Endothelial cell of hepatic sinusoid (primary cell): ENCODE results near the gene TMEM25.
"Not testable (repeated sequence)": the region's sequence is repeated elsewhere in the genome, so short reads cannot be mapped to it uniquely, and the experiment has no call there.

ENCODE experiments used
- in situ Hi-C: cut with HindIII; loops from 2 replicates; pipeline ENCODE4 v1.10.0; 2017; ENCODE audit warnings: low sequenced_read_pairs

Gene TMEM25

DNA sequence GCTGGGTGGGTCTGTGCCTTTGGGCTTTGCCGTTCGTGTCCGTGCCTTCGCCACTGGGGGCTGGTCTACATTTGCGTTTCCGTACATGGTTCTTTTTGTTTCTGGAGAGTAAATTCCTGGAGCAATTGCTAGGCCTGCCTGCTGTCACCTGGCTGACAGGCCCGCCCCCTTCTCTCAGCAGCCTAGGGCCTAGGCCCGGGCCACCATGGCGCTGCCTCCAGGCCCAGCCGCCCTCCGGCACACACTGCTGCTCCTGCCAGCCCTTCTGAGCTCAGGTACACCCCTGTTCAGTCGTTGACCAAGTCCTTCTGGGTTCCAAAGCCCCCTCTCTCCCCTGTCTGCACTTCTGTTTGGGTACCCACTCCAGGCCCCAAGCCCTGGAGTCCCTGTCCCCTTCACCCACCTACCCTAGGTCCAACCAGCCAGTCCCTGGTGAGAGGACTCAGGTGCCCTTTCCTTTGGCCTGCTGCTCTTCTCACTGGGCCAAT is 649 bp downstream of the TMEM25 start:
- in situ Hi-C loops, result no loop called here

DNA sequence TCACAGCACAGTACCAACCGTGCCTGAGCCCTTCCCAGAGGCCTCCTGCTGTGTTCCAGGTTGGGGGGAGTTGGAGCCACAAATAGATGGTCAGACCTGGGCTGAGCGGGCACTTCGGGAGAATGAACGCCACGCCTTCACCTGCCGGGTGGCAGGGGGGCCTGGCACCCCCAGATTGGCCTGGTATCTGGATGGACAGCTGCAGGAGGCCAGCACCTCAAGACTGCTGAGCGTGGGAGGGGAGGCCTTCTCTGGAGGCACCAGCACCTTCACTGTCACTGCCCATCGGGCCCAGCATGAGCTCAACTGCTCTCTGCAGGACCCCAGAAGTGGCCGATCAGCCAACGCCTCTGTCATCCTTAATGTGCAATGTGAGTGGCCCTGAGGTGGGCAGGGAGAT is 1.1 kb downstream of the TMEM25 start:
- in situ Hi-C loops, result no loop called here

DNA sequence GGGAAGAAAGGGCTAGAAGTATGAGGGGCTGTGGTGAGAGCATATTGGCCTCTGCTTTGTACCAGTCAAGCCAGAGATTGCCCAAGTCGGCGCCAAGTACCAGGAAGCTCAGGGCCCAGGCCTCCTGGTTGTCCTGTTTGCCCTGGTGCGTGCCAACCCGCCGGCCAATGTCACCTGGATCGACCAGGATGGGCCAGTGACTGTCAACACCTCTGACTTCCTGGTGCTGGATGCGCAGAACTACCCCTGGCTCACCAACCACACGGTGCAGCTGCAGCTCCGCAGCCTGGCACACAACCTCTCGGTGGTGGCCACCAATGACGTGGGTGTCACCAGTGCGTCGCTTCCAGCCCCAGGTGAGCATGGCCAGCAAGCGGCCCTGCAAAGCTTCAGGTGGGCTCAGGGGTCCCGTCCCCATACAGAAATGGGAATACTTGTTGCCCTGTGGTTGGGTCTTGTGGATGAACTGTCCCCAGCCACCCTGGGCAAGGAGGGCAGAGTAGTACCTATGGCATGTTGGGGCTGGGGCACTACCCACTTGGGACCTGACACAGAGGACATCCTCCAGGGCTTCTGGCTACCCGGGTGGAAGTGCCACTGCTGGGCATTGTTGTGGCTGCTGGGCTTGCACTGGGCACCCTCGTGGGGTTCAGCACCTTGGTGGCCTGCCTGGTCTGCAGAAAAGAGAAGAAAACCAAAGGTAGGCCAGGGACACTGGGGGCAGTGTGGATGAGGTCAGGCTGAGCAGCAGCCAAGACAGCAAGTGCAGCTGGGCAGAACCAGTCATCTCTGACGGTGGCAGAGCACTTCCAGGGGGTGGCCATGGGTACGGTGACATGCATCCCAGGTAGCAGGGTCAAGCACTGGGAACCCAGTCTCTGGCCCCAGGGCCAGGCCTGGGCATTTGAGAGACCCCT is 2.1 kb downstream of the TMEM25 start:
- in situ Hi-C loops, result no loop called here

DNA sequence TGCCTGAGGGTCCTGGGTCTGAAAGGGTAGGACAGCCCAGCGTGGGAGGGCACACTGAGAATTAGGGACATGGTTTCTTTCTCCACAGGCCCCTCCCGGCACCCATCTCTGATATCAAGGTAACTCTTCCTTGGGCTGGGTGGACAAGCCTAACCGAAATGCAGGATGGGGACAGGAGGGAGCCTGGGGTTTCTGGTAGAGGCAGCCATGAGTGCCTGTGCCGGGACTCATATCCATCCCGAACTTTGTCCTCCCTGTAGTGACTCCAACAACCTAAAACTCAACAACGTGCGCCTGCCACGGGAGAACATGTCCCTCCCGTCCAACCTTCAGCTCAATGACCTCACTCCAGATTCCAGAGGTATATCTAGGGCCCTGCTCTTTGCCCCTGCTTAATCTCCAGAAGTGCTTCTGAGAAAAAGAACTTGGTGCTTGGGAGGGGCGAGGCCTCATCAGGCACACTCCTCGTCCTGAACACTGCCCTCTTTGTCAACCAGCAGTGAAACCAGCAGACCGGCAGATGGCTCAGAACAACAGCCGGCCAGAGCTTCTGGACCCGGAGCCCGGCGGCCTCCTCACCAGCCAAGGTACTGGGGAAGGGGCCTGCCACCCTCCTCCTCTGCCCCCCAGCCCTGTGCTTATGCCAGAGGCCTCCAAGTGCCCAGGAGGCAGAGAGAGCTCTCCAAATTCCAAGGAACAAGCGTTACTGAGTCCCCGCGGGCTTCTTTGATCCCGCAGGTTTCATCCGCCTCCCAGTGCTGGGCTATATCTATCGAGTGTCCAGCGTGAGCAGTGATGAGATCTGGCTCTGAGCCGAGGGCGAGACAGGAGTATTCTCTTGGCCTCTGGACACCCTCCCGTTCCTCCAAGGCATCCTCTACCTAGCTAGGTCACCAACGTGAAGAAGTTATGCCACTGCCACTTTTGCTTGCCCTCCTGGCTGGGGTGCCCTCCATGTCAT is 3.1 kb downstream of the TMEM25 start:
- in situ Hi-C loops, result no loop called here

DNA sequence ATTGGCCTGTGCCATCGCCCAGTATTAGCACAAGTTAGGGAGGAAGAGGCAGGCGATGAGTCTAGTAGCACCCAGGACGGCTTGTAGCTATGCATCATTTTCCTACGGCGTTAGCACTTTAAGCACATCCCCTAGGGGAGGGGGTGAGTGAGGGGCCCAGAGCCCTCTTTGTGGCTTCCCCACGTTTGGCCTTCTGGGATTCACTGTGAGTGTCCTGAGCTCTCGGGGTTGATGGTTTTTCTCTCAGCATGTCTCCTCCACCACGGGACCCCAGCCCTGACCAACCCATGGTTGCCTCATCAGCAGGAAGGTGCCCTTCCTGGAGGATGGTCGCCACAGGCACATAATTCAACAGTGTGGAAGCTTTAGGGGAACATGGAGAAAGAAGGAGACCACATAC is 4.3 kb downstream of the TMEM25 start:
- in situ Hi-C loops, result no loop called here

DNA sequence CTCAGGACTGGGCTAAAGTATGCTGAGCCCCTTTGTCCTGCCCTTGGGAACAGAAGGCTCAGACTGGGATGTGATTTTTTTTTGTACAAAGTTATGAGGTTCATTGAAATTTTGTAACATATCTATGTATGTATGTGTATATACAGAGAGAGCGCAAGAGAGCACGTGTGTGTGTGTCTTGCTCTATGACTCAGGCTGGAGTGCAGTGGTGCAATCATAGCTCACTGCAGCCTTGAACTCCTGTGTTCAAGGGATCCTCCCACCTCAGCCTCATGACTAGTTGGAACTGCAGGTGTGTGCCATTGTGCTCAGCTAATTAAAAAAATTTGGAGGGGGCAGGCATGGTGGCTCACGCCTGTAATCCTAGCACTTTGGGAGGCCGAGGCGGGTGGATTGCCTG is 5.7 kb downstream of the TMEM25 start:
- in situ Hi-C loops, result no loop called here

DNA sequence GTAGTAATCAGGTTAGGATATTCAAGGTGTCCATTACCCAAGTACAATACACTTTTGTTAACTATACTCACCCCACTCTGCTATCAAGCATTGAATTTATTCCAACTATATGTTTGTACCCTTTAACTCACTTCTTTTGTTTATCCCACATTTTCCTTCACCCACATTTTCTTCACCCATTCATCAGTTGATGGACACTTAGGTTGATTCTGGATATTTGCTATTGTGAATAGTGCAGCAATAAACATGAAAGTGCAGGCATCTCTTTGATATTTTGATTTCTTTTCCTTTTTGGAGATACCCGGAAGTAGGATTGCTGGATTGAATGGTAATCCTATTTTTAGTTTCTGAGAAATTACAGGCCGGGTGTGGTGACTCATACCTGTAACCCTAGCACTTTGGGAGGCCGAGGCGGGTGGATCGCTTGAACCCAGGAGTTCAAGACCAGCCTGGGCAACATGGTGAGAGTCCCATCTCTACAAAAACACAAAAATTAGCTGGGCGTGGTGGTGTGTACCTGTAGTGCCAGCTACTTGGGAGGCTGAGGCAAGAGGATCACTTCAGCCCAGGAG is 6.5 kb downstream of the TMEM25 start:
- in situ Hi-C loops, result no loop called here

DNA sequence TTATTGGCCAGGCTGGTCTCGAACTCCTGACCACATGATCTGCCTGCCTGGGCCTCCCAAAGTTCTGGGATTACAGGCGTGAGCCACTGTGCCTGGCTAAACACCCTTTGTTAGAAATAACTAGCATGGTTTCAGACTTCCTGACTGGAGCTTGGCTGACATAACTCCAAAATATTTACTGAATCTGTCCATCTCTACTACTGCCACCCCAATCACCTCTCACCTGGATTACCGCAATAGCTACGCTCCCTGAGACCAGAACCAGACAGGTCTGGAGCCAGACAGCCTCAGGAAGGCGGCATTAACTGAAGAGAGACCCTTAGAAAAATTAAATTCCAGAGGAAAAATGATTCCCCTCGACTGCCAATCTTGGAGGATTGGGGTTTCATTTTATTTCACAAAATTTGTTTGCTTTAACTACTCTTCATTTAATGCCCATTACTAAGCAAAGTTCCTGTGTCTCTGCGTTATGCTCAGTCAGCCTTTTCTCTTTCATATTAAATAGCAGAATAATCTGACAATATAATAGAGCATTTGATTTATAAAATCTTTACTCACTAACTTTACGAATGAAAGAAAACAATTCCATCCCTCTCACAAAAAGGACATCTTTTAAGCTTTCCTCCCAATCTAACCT is 13.1 kb downstream of the TMEM25 start:
- in situ Hi-C loops, result no loop called here

DNA sequence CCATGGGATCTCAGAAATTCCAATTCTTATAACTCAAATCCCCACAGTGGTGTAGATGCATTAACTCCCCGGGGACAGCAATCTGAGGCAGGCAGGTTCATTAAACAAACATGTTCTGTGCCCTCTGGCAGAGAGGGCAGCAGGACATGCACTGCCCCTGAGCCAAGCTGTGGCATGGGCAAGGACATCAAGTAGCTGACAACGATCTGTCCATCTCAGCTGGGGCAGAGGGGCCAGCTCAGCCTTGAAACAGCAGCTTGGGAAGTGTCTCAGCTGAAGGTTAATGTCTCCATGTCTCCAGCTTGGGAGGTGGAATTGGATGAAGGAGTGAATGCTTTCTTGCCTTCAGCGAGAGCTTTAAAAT is 13.6 kb downstream of the TMEM25 start:
- in situ Hi-C loops, result no loop called here

DNA sequence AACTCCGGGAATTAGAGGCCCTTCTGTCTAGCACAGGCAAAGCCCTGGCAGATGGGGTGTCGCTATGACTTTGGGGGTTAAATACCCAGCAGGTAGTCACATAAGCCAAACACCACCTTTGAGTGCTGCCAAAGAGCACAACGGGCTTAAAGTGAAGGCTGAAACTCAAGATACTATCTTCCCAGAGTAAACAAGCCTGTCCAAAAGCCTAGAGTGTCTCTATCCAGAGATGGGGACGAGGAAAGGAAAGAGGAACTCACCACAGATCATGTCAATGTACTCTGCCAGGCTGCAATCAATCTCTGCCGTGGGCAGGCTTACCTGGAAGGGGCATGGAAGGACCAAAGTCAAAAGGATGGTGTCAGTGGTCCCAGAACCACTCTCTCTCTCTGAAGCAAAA is 14.5 kb downstream of the TMEM25 start:
- in situ Hi-C loops, result no loop called here

DNA sequence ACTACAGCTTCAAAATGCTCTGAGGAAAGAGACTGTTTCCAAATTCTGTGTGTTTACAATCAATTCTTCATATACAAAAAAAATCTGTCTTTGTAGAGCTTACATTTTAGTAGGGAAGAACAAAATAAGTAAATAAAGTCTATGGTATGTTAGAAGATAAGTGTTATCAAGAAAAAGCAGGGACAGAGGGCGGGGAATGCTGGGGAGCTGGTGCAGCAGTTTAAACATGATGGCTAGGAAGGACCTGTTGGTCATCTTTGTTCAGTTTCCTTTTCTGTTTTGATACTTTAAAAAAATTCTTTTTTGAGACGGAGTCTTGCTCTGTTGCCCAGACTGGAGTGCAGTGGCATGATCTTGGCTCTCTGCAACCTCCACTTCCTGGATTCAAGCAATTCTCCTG is 16.1 kb downstream of the TMEM25 start:
- in situ Hi-C loops, result no loop called here

DNA sequence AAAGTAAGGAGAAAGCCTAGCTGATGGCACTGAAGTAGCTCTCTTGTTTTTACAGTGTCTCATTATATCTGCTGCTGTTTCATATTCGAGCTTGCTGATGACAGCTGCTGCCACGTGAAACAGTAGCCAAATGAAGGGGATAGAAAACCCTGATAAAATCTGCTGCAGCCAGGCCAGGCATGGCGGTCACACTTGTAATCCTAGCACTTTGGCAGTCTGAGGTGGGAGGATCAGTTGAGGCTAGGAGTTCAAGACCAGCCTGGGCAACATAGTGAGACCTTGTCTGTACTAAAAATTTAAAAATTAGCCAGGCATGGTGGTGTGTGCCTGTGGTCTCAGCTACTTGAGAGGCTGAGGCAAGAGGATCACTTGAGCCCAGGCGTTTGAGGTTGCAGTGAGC is 21.3 kb downstream of the TMEM25 start:
- in situ Hi-C loops, result no loop called here

DNA sequence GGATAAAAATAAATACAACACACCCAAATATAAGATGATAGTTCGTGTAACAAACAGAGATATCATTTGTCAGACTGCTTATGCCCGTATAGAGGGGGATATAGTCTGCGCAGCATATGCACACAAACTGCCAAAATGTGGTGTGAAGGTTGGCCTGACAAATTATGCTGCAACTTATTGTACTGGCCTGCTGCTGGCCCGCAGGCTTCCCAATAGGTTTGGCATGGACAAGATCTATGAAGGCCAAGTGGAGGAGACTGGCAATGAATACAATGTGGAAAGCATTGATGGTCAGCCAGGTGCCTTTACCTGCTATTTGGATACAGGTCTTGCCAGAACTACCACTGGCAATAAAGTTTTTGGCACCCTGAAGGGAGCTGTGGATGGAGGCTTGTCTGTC is 29.8 kb downstream of the TMEM25 start:
- in situ Hi-C loops, result no loop called here

DNA sequence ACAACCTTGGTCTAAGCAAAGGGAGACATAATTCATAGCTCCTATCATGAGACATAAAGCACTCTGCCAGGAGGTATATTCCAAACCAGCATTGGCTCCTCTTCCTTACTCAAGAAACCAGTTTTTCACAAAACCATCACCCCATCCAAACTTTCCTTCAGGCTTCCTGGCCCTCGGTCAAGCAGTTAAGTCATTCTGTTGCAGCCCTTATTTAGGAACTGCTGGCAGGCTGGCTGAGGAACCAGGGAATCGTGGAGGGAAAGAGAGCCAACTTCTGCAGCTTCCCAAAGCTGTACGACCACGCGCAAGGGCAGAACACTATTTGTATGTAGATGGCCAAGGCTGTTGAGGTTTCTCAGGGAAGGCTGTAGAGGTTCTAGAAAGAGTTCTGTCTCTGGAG is 34.1 kb downstream of the TMEM25 start:
- in situ Hi-C loops, result no loop called here

DNA sequence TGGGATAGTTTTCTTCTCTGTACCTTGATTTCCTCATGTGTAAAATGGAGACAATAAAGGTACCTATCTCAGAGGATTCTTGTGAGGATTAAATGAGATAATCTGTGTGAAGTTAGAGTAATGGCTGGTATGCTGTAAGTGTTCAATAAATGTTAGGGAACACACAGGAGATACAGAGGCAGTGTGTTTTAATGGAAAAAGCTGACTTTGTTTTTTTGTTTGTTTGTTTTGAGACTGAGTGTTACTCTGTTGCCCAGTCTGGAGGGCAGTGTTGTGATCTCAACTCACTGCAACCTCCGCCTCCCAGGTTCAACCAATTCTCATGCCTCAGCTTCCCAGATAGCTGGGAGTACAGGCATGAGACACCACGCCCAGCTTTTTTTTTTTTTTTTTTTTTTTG is 38.7 kb downstream of the TMEM25 start:
- in situ Hi-C loops, result no loop called here

DNA sequence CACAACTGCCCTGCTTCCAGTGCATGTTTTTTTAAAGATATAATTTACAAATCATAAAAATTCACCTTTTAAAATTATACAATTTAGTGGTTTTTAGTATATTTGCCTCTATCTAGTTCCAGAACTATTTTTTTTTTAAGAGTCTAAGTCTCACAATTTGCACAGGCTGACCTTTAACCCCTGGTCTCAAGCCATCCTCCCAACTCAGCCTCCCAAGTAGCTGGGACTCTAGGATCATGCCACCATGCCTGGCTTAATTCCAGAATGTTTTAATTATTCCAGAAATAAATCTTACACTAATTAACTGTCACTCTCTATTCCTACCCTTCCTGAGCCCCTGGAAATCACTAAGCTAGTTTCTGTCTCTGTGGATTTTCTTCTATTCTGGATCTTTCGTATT is 39.8 kb downstream of the TMEM25 start:
- in situ Hi-C loops, result no loop called here

DNA sequence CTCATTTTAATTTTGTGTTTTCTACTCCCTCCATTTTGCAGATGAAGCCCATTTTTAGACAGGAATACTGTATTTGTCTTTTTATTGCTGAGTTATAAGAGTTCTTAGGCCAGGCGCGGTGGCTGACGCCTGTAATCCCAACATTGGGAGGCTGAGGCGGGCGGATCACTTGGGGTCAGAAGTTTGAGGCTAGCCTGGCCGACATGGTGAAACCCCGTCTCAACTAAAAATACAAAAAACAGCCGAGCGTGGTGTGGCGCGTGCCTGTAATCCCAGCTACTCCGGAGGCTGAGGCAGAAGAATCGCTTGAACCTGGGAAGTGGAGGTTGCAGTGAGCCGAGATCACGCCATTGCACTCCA is 40.7 kb downstream of the TMEM25 start:
- in situ Hi-C loops, result not testable (repeated sequence)

DNA sequence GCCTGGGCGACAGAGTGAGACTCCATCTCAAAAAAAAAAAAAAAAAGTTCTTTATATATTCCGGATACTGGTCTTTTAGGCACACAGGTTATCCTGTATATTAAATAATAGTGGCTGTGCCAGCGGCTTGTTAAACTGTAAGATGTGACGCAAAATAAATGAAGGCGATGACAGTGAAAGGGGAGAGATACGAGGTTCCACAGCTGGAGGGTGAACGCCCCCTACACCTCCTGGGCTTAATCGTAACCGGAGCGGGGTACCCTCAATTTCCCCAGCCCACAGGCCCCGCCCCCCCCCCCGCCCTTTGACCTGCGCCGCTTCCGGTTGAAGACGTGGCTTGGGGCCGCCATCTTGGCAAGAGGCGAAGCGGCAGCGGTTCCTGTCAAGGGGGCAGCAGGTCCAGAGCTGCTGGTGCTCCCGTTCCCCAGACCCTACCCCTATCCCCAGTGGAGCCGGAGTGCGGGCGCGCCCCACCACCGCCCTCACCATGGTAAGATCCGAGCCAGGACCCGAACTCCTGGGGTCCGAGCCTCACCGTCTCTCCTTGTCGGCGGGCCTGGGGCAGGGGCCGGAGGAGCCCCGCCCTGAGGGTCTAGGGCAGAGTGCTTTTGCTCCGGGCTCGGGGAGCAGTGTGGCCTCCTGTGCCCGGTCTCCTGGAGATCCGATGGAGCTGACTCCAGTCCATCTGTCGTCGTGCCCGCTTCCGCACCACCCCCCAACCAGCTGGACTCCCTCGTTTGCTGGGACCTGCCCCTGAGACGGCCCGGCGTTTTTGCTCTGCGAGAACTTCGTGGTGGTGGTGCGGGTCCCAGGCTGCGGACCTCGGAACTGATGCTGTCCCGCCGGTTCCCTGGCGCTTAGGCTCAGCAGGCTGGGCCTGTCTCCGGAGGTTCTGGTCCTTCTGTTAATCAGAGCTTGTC is 41.3 kb downstream of the TMEM25 start, which contains the start of gene ARCN1:
TSS of gene ARCN1 (plus strand) at position 349 of the 920 bp plus-strand sequence. CDS start at position 488, 139 bp downstream.
- in situ Hi-C loops, result no loop called here

DNA sequence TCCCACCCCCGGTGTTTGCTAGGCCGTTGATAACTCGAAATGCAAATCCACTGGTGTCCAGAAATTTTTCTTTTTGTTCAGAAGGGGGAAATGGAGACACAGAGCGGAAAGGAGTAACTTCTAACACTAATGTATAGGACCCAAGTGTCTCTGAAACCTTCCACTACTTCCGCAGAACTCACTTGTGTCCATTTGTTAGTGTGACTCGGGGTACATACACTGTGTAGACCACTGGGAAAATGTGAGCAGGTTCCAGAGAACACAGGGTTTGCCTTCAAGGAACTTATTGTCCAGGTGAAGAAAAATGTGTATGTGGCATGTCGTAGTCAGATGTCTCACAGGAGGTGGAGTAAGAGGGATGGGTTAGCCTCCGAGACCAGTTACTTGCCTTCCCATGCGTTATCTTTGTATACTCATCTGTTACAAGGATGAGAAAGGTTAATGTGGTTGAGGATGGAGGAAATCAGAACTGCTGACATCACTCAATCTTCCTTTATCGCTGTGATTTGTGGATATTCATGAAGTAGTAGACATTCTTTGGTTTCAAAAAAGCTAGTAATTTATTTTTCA is 42.1 kb downstream of the TMEM25 start:
- in situ Hi-C loops, result no loop called here
